GM23338 (cell line): ENCODE results near the gene VPS54.

Source experiments
- CREB1 ChIP-seq: fragments of 250-450 bp; sonication (Bioruptor Pico); IDR thresholded peaks from 2 replicates; pipeline ENCODE4 v1.5.0; 2020; ENCODE audit warnings: low read depth, mild to moderate bottlenecking, moderate library complexity
- EZH2 ChIP-seq: fragments of 200-600 bp; sonication (generic); IDR thresholded peaks from one replicate; pipeline ENCODE4 v1.8.0; 2017; ENCODE audit warnings: antibody characterized with exemption, mild to moderate bottlenecking, low read depth; ENCODE audit not compliant: unreplicated experiment
- EZH2phosphoT487 ChIP-seq: fragments of 200-600 bp; sonication (generic); IDR thresholded peaks from one replicate; pipeline ENCODE4 v1.8.1; 2018; ENCODE audit warnings: antibody characterized with exemption; ENCODE audit not compliant: unreplicated experiment
- JUNB ChIP-seq: IDR thresholded peaks from one replicate; pipeline ENCODE4 v1.6.1; 2016; ENCODE audit warnings: antibody characterized with exemption; ENCODE audit not compliant: unreplicated experiment
- POLR2AphosphoS5 ChIP-seq: IDR thresholded peaks from 2 replicates; pipeline ENCODE4 v1.6.1; 2016; ENCODE audit warnings: antibody characterized with exemption, low read depth
- ZNF331 ChIP-seq: fragments of 250-450 bp; sonication (Bioruptor Pico); IDR thresholded peaks from 2 replicates; pipeline ENCODE4 v1.5.0; 2020; ENCODE audit warnings: low read depth, mild to moderate bottlenecking, moderate library complexity
- TF ChIP-seq, protein P1 (sequence below): IDR thresholded peaks from one replicate; pipeline ENCODE4 v1.6.1; 2018; ENCODE audit warnings: antibody characterized with exemption; ENCODE audit not compliant: unreplicated experiment
- TF ChIP-seq, protein P2 (sequence below), 2 experiments: fragments of 200-600 bp in 1 of 2; sonication (generic) in 1 of 2; conservative IDR thresholded peaks; 2 replicates each; pipeline versions ENCODE4 v1.5.1 to v1.6.1; 2016 to 2017; ENCODE audit warnings: antibody characterized with exemption in 2 of 2, low read depth in 2 of 2, mild to moderate bottlenecking in 2 of 2, moderate library complexity in 1 of 2
- TF ChIP-seq, protein P3 (sequence below): IDR thresholded peaks from 2 replicates; pipeline ENCODE4 v1.6.1; 2016; ENCODE audit warnings: antibody characterized with exemption

DNA sequence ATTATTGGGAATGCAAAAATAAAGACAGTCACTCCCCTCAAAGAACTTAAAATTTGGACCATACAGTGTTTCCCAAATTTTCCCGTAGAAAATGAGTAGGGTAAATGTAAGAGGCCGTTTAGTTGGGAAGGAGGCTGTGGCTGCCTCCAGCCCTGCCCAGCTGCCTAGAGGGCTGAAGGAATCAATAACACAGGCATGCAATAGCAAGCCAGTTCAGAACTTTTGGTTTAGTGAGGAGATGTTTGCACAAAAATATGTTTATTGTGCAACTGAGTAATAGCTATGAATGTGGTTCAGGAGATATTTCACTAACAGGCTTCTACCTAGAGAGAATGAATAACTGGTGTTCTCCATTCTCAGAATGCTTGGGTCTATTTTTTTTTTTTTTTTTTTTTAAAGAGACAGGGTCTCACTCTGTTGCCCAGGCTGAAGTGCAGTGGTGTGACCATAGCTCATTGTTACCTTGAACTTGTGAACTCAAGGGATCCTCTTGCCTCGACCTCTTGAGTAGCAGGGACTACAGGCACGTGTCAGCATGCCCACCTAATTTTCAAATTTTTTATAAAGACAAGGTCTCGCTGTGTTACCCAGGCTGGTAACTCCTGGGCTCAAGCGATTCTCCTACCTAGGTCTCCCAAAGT, 153.9 kb downstream of the VPS54 start:
- TF ChIP-seq, protein P1, sequence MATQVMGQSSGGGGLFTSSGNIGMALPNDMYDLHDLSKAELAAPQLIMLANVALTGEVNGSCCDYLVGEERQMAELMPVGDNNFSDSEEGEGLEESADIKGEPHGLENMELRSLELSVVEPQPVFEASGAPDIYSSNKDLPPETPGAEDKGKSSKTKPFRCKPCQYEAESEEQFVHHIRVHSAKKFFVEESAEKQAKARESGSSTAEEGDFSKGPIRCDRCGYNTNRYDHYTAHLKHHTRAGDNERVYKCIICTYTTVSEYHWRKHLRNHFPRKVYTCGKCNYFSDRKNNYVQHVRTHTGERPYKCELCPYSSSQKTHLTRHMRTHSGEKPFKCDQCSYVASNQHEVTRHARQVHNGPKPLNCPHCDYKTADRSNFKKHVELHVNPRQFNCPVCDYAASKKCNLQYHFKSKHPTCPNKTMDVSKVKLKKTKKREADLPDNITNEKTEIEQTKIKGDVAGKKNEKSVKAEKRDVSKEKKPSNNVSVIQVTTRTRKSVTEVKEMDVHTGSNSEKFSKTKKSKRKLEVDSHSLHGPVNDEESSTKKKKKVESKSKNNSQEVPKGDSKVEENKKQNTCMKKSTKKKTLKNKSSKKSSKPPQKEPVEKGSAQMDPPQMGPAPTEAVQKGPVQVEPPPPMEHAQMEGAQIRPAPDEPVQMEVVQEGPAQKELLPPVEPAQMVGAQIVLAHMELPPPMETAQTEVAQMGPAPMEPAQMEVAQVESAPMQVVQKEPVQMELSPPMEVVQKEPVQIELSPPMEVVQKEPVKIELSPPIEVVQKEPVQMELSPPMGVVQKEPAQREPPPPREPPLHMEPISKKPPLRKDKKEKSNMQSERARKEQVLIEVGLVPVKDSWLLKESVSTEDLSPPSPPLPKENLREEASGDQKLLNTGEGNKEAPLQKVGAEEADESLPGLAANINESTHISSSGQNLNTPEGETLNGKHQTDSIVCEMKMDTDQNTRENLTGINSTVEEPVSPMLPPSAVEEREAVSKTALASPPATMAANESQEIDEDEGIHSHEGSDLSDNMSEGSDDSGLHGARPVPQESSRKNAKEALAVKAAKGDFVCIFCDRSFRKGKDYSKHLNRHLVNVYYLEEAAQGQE = no peak
- TF ChIP-seq, protein P2, sequence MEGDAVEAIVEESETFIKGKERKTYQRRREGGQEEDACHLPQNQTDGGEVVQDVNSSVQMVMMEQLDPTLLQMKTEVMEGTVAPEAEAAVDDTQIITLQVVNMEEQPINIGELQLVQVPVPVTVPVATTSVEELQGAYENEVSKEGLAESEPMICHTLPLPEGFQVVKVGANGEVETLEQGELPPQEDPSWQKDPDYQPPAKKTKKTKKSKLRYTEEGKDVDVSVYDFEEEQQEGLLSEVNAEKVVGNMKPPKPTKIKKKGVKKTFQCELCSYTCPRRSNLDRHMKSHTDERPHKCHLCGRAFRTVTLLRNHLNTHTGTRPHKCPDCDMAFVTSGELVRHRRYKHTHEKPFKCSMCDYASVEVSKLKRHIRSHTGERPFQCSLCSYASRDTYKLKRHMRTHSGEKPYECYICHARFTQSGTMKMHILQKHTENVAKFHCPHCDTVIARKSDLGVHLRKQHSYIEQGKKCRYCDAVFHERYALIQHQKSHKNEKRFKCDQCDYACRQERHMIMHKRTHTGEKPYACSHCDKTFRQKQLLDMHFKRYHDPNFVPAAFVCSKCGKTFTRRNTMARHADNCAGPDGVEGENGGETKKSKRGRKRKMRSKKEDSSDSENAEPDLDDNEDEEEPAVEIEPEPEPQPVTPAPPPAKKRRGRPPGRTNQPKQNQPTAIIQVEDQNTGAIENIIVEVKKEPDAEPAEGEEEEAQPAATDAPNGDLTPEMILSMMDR (conservative IDR thresholded peaks at IDR 0.05; ENCODE audit: low read depth in 2 of 2) = no peak
- no peak for TF ChIP-seq CREB1 (CRISPR knock-in tag)
- TF ChIP-seq POLR2AphosphoS5 = no peak
- no peak for TF ChIP-seq EZH2phosphoT487
- TF ChIP-seq EZH2 = no peak
- no peak for TF ChIP-seq ZNF331 (CRISPR knock-in tag)
- TF ChIP-seq, protein P3, sequence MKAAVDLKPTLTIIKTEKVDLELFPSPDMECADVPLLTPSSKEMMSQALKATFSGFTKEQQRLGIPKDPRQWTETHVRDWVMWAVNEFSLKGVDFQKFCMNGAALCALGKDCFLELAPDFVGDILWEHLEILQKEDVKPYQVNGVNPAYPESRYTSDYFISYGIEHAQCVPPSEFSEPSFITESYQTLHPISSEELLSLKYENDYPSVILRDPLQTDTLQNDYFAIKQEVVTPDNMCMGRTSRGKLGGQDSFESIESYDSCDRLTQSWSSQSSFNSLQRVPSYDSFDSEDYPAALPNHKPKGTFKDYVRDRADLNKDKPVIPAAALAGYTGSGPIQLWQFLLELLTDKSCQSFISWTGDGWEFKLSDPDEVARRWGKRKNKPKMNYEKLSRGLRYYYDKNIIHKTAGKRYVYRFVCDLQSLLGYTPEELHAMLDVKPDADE = no peak
- no peak for TF ChIP-seq JUNB
